Renal cortex interstitium (tissue), 11 donors: ENCODE measurements around the gene ETS1. TPM values are rescaled to one million over a fixed set of nuclear protein-coding genes. Genes with fewer than 3 reads are reported as not detected.
"Not testable (repeated sequence)": the region's sequence is repeated elsewhere in the genome, so short reads cannot be mapped to it uniquely, and the experiment has no call there.

Source experiments
- DNase-seq, 11 donors: peaks; one replicate each; pipeline ENCODE4 v3.0.0-alpha.2; 2013; ENCODE audit warnings: low read depth in 9 of 11, low spot score in 4 of 11; ENCODE audit errors: extremely low read depth in 1 of 11
- polyA plus RNA-seq, 3 donors: library from polyadenylated mRNA; unstranded; fragments of 120-200 nt; gene quantifications; one replicate each; pipeline ENCODE4 v1.2.1, GENCODE V29; 2013; ENCODE audit not compliant: insufficient read length in 3 of 3

Gene ETS1
- polyA plus RNA-seq, 3 donors, result 64.5 to 84.2 (median 74.3) TPM

GRCh38 chr11:128465946-128466705 lies 121.2 kb downstream of the ETS1 start:
- DNase-seq, result no peak

- no peak for DNase-seq
These were observed 121.8 kb downstream of the ETS1 start for GRCh38 chr11:128465531-128465930.

GRCh38 chr11:128464878-128465450 lies 122.4 kb downstream of the ETS1 start:
- no peak for DNase-seq

- no peak for DNase-seq
These were observed 123.4 kb downstream of the ETS1 start for GRCh38 chr11:128463979-128464378.

- DNase-seq, result peak in 4 of 11 donors; percentile 22 to 43 (median 28)
These were observed 124.0 kb downstream of the ETS1 start for GRCh38 chr11:128463371-128463829.

GRCh38 chr11:128462922-128463321 lies 124.4 kb downstream of the ETS1 start:
- DNase-seq, result no peak

GRCh38 chr11:128462189-128462588 lies 125.2 kb downstream of the ETS1 start:
- no peak for DNase-seq

- DNase-seq, result no peak
These were observed 129.0 kb downstream of the ETS1 start for GRCh38 chr11:128458321-128458720.

- no peak for DNase-seq
These were observed 129.5 kb downstream of the ETS1 start for GRCh38 chr11:128457874-128458273.

- DNase-seq, result no peak
These were observed 130.6 kb downstream of the ETS1 start for GRCh38 chr11:128456566-128457268.

- no peak for DNase-seq
These were observed 131.6 kb downstream of the ETS1 start for GRCh38 chr11:128455766-128456165.

- no peak for DNase-seq
These were observed 133.7 kb downstream of the ETS1 start for GRCh38 chr11:128453444-128454336.

GRCh38 chr11:128451652-128452470 lies 135.5 kb downstream of the ETS1 start:
- DNase-seq, result no peak

GRCh38 chr11:128450882-128451651 lies 136.3 kb downstream of the ETS1 start:
- no peak for DNase-seq

- not testable (repeated sequence) for DNase-seq
These were observed 136.9 kb downstream of the ETS1 start for GRCh38 chr11:128450425-128450824.

- DNase-seq, result no peak
These were observed 138.2 kb downstream of the ETS1 start for GRCh38 chr11:128448981-128449713.
